Osteoblast (primary cell): ENCODE measurements around the gene PEX5L. TPM values are rescaled to one million over a fixed set of nuclear protein-coding genes. Genes with fewer than 3 reads are reported as not detected.

Experiments
- DNase-seq: peaks from one replicate; pipeline ENCODE4 v3.0.0; 2011; ENCODE audit warnings: low spot score, mixed read lengths; ENCODE audit not compliant: insufficient read length; ENCODE audit errors: missing footprints
- H2AFZ ChIP-seq: 2 replicates; pipeline ENCODE4 v1.6.0; 2011; ENCODE audit warnings: mild to moderate bottlenecking, low read length
- H3K27ac ChIP-seq: 2 replicates; pipeline ENCODE4 v1.5.1; 2011; ENCODE audit warnings: mild to moderate bottlenecking, low read depth, low read length, moderate library complexity
- H3K27me3 ChIP-seq: 2 replicates; pipeline ENCODE4 v1.6.0; 2012; ENCODE audit warnings: mild to moderate bottlenecking, control low read depth, inconsistent platforms, low read length, moderate library complexity; ENCODE audit not compliant: insufficient read depth
- H3K36me3 ChIP-seq: 2 replicates; pipeline ENCODE4 v1.5.1; 2011; ENCODE audit warnings: mild to moderate bottlenecking, low read length, control low read depth, moderate library complexity; ENCODE audit not compliant: insufficient read depth
- H3K4me1 ChIP-seq: 2 replicates; pipeline ENCODE4 v1.5.1; 2011; ENCODE audit warnings: mild to moderate bottlenecking, low read length, control low read depth, moderate library complexity; ENCODE audit not compliant: insufficient read depth
- H3K4me2 ChIP-seq: 2 replicates; pipeline ENCODE4 v1.6.0; 2011; ENCODE audit warnings: mild to moderate bottlenecking, low read length; ENCODE audit not compliant: insufficient read depth
- H3K4me3 ChIP-seq: fragments of 200-600 bp; sonication (generic); 3 replicates; pipeline ENCODE4 v1.5.1; 2012; ENCODE audit warnings: mild to moderate bottlenecking, low read length, inconsistent platforms; ENCODE audit not compliant: insufficient read depth
- H3K79me2 ChIP-seq: 2 replicates; pipeline ENCODE4 v1.6.0; 2012; ENCODE audit warnings: mild to moderate bottlenecking, low read length, control low read depth, inconsistent platforms; ENCODE audit not compliant: insufficient read depth
- H3K9me3 ChIP-seq: 2 replicates; pipeline ENCODE4 v1.5.1; 2011; ENCODE audit warnings: low read depth, low read length, control low read depth
- H4K20me1 ChIP-seq: 2 replicates; pipeline ENCODE4 v1.6.0; 2012; ENCODE audit warnings: mild to moderate bottlenecking, low read length, control low read depth; ENCODE audit not compliant: insufficient read depth
- CTCF ChIP-seq: IDR thresholded peaks from 2 replicates; pipeline ENCODE4 v1.5.1; 2011; ENCODE audit warnings: mild to moderate bottlenecking, low read depth, low read length, moderate library complexity; ENCODE audit errors: extremely low read depth
- total RNA-seq: library from RNA; depleted of rRNA; stranded (reverse); fragments of >200 nt; gene quantifications from 2 replicates; pipeline ENCODE4 v1.2.3, GENCODE V29; 2012

The PEX5L gene
- total RNA-seq, 1 donor: 1.4 TPM

- H3K27ac ChIP-seq: no peak overlapping the region
- H3K4me1 ChIP-seq: no peaks in the 10 kb centered on the region
- no peaks in the 10 kb centered on the region for H4K20me1 ChIP-seq
- H3K36me3 ChIP-seq: no peaks in the 10 kb centered on the region
- no peak overlapping the region for H3K4me3 ChIP-seq
- H3K79me2 ChIP-seq: no peaks in the 10 kb centered on the region
- no peak overlapping the region for H2AFZ ChIP-seq
- H3K9me3 ChIP-seq: no peaks in the 10 kb centered on the region
- no peak for TF ChIP-seq CTCF
- no peaks in the 10 kb centered on the region for H3K27me3 ChIP-seq
- DNase-seq: no peak
- H3K4me2 ChIP-seq: no peak overlapping the region
These were observed 160.3 kb downstream of the PEX5L start for GRCh38 chr3:179876440-179876839.

- H3K9me3 ChIP-seq: no peaks in the 10 kb centered on the region
- H3K4me2 ChIP-seq: no peak overlapping the region
- no peak for DNase-seq
- peaks cover 3% of the 10 kb centered on the region for H3K27me3 ChIP-seq
- no peaks in the 10 kb centered on the region for H3K36me3 ChIP-seq
- H4K20me1 ChIP-seq: no peaks in the 10 kb centered on the region
- H3K79me2 ChIP-seq: no peaks in the 10 kb centered on the region
- no peak overlapping the region for H2AFZ ChIP-seq
- H3K4me3 ChIP-seq: no peak overlapping the region
- no peak overlapping the region for H3K27ac ChIP-seq
- no peak for TF ChIP-seq CTCF
- H3K4me1 ChIP-seq: no peaks in the 10 kb centered on the region
These were observed 163.9 kb downstream of the PEX5L start for GRCh38 chr3:179872842-179873241.

- Histone ChIP-seq H3K4me1 (no peaks in the 10 kb centered on the region), H2AFZ (peak overlapping the region; percentile 73), H3K36me3 (no peaks in the 10 kb centered on the region), H3K9me3 (no peaks in the 10 kb centered on the region), H3K4me3 (no peak overlapping the region), H3K4me2 (no peak overlapping the region), H3K79me2 (no peaks in the 10 kb centered on the region), H3K27ac (no peak overlapping the region), H3K27me3 (peaks cover 3% of the 10 kb centered on the region), H4K20me1 (no peaks in the 10 kb centered on the region)
- TF ChIP-seq CTCF: no peak
- no peak for DNase-seq
These were observed 165.0 kb downstream of the PEX5L start for GRCh38 chr3:179871782-179872181.

- H3K27me3 ChIP-seq: peaks cover 3% of the 10 kb centered on the region
- no peak overlapping the region for H2AFZ ChIP-seq
- H3K27ac ChIP-seq: no peak overlapping the region
- H3K4me2 ChIP-seq: no peak overlapping the region
- H3K4me3 ChIP-seq: no peak overlapping the region
- no peaks in the 10 kb centered on the region for H4K20me1 ChIP-seq
- H3K4me1 ChIP-seq: no peaks in the 10 kb centered on the region
- H3K9me3 ChIP-seq: no peaks in the 10 kb centered on the region
- H3K36me3 ChIP-seq: no peaks in the 10 kb centered on the region
- DNase-seq: no peak
- no peaks in the 10 kb centered on the region for H3K79me2 ChIP-seq
- TF ChIP-seq CTCF: no peak
These were observed 168.0 kb downstream of the PEX5L start for GRCh38 chr3:179868715-179869114.
